Stimulated activated CD4-positive, alpha-beta T cell treated with anti-CD3 and anti-CD28 coated beads, Interleukin-2, amount 100 ng/mL, for 48 hours (primary cell): ENCODE results near the gene CENATAC.
"Not testable (repeated sequence)": the region's sequence is repeated elsewhere in the genome, so short reads cannot be mapped to it uniquely, and the experiment has no call there.

Source experiments
- DNase-seq, 2 donors: peaks; one replicate each; pipeline ENCODE4 v3.0.0-alpha.2; 2020

Gene CENATAC

DNA sequence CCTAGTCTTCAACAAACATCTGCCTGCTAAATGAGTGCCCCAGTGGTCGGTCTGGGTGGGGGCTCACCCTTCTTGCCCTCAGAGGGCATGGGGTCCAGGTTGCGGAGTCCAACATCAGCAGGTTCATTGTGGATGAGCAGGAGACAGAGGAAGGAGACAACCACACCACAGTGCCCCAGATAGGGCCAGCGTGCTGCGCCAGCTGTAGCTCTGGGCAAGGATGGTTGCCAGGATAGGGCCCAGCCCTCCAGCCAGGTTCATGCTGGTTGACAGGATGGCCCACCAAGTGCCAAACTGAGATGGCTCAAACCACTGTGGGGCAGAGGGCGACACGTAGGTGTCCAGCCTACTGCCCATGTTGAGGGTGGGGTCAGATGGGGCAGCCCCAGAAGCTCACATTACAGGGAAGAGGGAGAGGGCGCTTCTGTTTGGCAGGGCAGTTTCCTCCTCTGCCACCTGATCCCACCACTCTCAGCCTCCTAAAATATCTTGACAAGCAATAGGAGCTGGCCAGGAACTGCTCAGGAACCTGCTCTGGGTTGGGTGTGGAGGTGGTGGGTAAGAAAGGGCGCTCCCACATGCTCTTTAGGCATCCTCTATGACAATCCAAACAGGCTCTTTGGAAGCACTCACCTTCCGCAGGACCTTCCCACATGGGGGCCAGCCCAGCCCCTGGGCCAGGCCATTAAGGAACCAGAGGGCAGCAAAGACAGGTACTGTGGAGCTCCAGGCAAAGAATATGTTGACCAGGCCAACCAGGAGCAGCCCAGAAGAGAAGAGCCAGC is 29.8 kb downstream of the CENATAC start:
- no peak for DNase-seq

DNA sequence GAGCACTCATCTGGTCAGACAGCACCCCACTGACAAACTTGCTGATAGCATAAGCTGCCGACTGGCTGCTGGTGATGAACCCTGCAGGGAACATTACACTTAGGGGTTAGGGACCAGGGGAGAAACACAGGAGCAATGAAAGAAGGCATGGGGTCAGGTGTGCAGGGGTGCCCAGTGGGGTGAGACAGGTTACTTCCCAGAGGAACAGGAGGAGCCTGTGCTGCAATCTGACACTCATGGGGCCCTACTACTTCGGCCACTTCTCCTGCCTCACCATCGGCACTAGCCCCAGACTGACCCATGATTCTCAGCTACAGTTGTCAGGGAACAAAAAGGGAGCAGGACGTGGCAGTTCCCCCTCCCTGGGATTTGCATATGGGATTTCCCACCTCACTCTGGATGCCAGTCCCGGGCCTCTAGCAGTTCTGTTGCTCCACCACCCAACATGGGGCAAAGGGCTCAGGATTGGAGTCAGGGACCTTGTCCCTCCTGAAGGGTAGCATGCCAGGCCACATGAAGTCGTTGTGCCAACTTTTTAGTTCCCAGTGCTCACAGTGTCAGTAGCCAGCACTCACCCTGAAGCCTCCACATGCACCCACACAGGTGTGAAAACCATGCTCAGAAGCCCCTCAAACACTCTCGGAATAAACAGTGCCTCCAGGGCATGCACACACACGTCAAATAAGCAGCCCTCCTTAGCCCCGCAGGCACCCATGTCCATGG is 30.6 kb downstream of the CENATAC start:
- no peak for DNase-seq

DNA sequence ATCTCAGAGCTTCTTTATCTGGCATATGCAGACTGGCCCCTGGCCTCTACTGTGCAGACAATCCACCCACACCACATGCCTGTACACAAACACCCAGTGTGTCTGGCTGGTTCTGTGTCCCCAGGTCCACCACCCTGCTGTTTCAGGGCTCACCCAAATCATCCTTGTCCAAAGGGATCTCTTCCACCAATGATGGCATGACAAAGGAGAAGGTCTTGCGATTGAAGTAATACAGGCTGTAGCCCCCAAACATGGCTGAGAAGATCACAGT is 31.1 kb downstream of the CENATAC start:
- DNase-seq: no peak

- no peak for DNase-seq
Observed at GRCh38 chr11:119029340-119030028, 31.5 kb downstream of the CENATAC start.

GRCh38 chr11:119030029-119030328 is 32.0 kb downstream of the CENATAC start:
- no peak for DNase-seq

- peak; percentile 97 to 100 for DNase-seq
Observed at GRCh38 chr11:119030329-119031047, 32.5 kb downstream of the CENATAC start, which contains the start of gene SLC37A4. TSS of gene SLC37A4 (minus strand) at chr11:119030877.

DNA sequence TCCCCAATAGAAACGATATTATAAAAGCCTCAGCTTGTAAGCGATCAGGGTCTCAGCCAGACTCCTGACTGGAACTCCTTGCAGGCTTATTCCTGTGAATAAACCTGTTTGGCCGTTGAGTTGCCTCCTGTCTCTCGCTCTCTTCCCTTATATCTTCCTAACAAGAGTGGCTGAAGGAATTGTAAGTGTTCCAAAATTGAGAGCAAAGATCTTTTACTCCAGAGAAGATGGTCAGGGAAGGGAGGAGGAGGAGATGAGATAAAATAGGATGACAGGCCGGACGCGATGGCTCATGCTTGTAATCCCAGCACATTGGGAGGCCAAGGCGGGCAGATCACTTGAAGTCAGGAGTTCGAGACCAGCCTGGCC is 34.0 kb downstream of the CENATAC start:
- DNase-seq: no peak

- DNase-seq: not testable (repeated sequence)
Observed at GRCh38 chr11:119033421-119033820, 35.5 kb downstream of the CENATAC start.

DNA sequence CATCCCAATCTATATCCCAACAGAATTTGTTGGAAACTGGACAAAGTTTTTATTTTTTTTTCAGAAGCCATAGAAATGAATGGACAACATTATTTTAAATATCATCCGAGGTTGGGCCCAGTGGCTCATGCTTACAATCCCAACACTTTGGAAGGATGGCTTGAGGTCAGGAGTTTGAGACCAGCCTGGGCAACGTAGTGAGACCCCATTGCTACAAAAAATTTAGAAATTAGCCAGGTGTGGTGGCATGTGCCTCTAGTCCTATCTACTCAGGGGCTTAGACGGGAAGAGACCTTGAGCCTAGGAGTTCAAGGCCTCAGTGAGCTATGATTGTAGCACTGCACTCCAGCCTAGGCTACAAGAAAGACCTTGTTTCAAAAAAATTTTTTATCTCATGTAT is 36.9 kb downstream of the CENATAC start:
- DNase-seq: no peak

- no peak for DNase-seq
Observed at GRCh38 chr11:119038884-119039283, 40.9 kb downstream of the CENATAC start.

- not testable (repeated sequence) for DNase-seq
Observed at GRCh38 chr11:119039471-119039870, 41.5 kb downstream of the CENATAC start.

DNA sequence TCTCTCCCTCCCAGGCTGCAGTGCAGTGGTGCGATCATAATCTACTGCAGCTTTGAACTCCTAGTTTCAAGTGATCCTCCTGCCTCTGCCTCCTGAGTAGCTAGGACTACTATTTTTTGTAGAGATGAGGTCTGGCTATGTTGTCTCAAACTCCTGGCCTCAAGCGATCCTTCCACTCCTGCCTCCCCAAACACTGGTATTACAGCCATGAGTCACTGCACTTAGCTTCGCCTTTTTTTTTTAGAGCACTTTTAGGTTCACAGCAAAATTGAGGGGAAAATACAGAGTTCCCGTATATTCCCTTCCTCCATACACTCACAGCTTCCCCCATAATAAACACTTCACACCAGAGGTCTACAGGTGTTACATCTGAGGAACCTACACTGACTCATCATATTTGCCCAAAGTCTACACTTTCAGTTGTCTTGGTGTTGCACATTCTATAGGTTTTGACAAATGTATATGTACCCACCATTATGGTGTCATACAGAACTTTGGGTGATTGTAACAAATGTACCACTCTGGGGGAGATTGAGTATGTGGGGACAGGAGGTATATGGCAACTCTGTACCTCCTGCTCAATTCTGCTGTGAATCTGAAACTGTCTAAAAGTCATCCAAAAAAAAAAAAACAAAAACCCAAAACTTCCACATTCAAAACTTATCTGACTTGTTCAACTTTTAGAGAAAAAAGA is 44.0 kb downstream of the CENATAC start:
- DNase-seq: no peak

GRCh38 chr11:119042927-119043326 is 45.0 kb downstream of the CENATAC start:
- no peak for DNase-seq

DNA sequence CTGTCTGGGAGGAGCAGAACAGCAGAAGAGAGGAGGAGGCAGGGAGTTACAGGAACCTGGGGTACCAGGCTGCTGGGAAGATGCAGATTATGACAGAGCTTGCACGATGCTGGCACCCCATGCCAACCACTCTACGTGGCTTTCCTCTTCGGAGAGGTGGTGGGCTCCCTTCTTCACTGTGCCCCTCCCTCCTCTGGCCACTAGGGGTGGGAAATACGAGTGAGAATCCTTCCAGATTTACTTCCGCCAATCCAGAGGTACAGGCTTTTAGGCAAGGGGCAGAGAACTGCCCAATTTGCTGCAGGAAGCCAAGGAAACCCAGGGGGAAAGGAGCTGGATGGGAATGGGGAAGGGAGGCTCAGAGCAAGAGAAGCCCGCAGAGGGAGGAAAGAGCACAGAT is 46.8 kb downstream of the CENATAC start:
- no peak for DNase-seq

DNA sequence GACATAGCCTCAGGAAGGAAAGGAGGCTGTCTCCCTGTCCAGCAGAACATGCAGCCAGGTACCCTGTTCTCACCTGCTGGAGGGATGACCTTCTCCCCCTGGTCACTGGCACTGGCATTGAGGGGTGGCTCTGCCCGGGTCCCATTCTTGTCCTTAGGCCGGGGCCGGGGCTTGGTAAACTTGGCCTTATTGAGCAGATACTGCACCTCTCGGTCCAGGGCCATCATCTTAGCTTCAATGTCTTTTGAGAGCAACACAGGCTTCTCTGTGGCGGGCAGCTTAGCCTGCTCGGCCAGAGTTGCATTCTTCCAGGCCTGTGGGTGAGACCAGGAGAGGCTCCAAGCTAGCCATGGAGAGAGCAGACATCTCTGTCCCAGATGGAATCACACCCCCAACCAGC is 48.6 kb downstream of the CENATAC start:
- DNase-seq: no peak

- DNase-seq: no peak
Observed at GRCh38 chr11:119047205-119047604, 49.3 kb downstream of the CENATAC start.

GRCh38 chr11:119048644-119049043 is 50.7 kb downstream of the CENATAC start:
- no peak for DNase-seq

GRCh38 chr11:119049081-119049480 is 51.1 kb downstream of the CENATAC start:
- no peak for DNase-seq

- no peak for DNase-seq
Observed at GRCh38 chr11:119051440-119052162, 53.7 kb downstream of the CENATAC start.

GRCh38 chr11:119052163-119052814 is 54.4 kb downstream of the CENATAC start:
- DNase-seq: no peak

DNA sequence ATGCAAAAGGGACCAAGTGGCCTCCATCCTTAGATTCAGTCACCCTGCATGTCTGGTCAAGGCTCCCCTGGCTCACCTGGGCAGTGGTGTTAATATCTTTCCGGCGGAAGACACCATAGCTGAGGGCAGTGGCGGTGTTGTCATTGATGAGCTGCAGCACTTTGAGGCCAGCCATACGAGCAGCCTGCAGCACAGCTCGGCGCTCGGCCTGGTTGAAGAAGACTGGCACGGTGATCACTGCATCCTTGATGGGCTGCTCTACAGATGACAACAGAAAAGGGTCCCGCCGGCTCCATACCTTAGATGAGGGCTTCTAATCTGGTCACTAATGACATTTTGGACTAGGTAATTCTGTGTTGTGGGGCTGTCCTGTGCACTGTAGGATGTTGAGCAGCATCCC is 56.5 kb downstream of the CENATAC start:
- no peak for DNase-seq

- DNase-seq: no peak
Observed at GRCh38 chr11:119055901-119056300, 58.0 kb downstream of the CENATAC start.
